Measurements from ENCODE around the gene IMP4.

The IMP4 gene

DNA sequence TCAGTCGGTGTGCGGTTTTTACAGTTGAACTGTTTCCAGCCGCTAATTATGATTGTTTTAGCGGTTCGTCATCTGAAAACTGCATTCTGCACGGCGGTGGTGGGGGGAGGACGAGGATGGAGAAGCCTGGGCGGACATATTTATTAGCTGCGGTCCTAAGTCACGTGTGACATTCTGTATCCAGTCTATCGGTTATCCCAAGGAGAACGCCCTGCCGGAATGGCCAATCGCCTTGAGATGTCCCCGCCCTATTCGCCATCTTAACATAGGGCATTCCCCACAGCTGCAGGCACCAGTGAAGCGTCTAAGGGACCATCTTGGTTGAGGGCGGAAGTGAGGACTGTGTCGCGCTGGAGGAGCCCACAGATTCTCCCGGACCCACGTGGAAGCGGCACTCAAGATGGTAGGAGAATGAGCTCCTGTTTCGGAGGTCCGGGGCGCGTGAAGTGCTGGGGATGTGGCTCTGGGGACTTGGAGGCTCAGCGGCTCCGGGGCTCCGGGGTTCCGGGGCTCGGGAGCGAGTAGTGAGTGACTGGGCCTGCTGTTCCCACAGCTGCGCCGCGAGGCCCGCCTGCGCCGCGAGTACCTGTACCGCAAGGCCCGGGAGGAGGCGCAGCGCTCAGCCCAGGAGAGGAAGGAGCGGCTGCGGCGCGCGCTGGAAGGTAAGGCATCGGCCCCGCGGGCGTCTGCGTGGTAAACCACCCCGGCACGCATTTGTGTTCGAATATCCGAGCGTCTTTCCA, at the start of gene IMP4 (continued):
- no peak for TF ChIP-seq INSM2 (tag by site-specific recombination; IDR thresholded peaks at IDR 0.05)
- TF ChIP-seq, protein P1, sequence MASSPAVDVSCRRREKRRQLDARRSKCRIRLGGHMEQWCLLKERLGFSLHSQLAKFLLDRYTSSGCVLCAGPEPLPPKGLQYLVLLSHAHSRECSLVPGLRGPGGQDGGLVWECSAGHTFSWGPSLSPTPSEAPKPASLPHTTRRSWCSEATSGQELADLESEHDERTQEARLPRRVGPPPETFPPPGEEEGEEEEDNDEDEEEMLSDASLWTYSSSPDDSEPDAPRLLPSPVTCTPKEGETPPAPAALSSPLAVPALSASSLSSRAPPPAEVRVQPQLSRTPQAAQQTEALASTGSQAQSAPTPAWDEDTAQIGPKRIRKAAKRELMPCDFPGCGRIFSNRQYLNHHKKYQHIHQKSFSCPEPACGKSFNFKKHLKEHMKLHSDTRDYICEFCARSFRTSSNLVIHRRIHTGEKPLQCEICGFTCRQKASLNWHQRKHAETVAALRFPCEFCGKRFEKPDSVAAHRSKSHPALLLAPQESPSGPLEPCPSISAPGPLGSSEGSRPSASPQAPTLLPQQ (tag by site-specific recombination; IDR thresholded peaks at IDR 0.05), result peak; percentile 39; the same call in 1 of the 2 replicates
- no peak for TF ChIP-seq EGR2 (tag by site-specific recombination; IDR thresholded peaks at IDR 0.05; ENCODE audit: low read depth)
- TF ChIP-seq ZNF701 (tag by site-specific recombination; IDR thresholded peaks at IDR 0.05), result no peak
- TF ChIP-seq ZNF274 (IDR thresholded peaks at IDR 0.05; ENCODE audit: low read length), result no peak
- no peak for TF ChIP-seq ZNF274 (tag by site-specific recombination; IDR thresholded peaks at IDR 0.05; ENCODE audit: borderline replicate concordance)
- no peak for TF ChIP-seq ZIC2 (tag by site-specific recombination; IDR thresholded peaks at IDR 0.05)
- peak; percentile 80 for TF ChIP-seq YY2 (tag by site-specific recombination; IDR thresholded peaks at IDR 0.05)
- no peak; the same call in 1 of the 2 replicates for TF ChIP-seq ZSCAN5A (tag by site-specific recombination; IDR thresholded peaks at IDR 0.05)

GRCh38 chr2:130300258-130300969, 42.3 kb upstream of the IMP4 start:
- Histone ChIP-seq H3K4me1 (ENCODE audit: control insufficient read depth, insufficient read depth, low read length) (no peaks in the 10 kb centered on the region), H3K9me3 (ENCODE audit: control insufficient read depth, insufficient read depth, low read depth, low read length) (no peaks in the 10 kb centered on the region), H3K36me3 (ENCODE audit: control insufficient read depth in 2 of 2, insufficient read depth in 1 of 2, low read length in 2 of 2) (no peaks in the 10 kb centered on the region), H3K4me3 (ENCODE audit: low read depth, low read length) (no peak overlapping the region), H3K27ac (ENCODE audit: extremely low read depth, low read depth, low read length) (no peak overlapping the region)
- CTCF ChIA-PET, result no interaction called here
- TF ChIP-seq PRDM1 (tag by site-specific recombination; IDR thresholded peaks at IDR 0.05) (no peak), KLF7 (tag by site-specific recombination; IDR thresholded peaks at IDR 0.05; ENCODE audit: borderline replicate concordance) (no peak)
- POLR2A ChIA-PET, result no interaction called here

GRCh38 chr2:130300970-130301348, 41.7 kb upstream of the IMP4 start:
- Histone ChIP-seq H3K4me1 (ENCODE audit: control insufficient read depth, insufficient read depth, low read length) (no peaks in the 10 kb centered on the region), H3K4me3 (ENCODE audit: low read depth, low read length) (no peak overlapping the region), H3K9me3 (ENCODE audit: control insufficient read depth, insufficient read depth, low read depth, low read length) (no peaks in the 10 kb centered on the region), H3K36me3 (ENCODE audit: control insufficient read depth in 2 of 2, insufficient read depth in 1 of 2, low read length in 2 of 2) (no peaks in the 10 kb centered on the region), H3K27ac (ENCODE audit: extremely low read depth, low read depth, low read length) (no peak overlapping the region)
- POLR2A ChIA-PET, result no interaction called here
- TF ChIP-seq EGR2 (tag by site-specific recombination; IDR thresholded peaks at IDR 0.05; ENCODE audit: low read depth) (no peak), ZNF791 (tag by site-specific recombination; IDR thresholded peaks at IDR 0.05) (no peak), OSR2 (tag by site-specific recombination; IDR thresholded peaks at IDR 0.05) (no peak), ZBTB1 (tag by site-specific recombination; IDR thresholded peaks at IDR 0.05) (no peak)
- CTCF ChIA-PET, result no interaction called here
